ENCODE measurements around the gene CCDC47.
"Not testable (repeated sequence)": the region's sequence is repeated elsewhere in the genome, so short reads cannot be mapped to it uniquely, and the experiment has no call there.

The CCDC47 gene

DNA sequence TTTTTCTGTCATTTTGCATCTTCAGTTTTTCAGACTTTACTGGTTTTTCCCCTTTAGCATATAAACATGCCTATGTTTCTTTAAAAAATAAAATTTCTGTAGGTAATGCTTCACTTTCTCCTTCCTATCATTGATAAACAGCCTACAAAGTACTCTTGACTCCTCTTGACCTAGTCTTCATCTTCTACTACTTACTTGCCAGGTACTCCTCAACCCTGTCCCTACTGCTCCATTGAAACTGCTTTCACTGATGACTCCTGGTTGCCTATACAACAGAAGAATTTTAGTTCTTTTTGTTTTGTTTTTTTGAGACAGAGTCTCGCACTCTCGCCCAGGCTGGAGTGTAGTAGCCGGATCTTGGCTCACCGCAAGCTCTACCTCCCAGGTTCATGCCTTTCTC lies 7.5 kb upstream of the CCDC47 start:
- DNase-seq, result no peak

DNA sequence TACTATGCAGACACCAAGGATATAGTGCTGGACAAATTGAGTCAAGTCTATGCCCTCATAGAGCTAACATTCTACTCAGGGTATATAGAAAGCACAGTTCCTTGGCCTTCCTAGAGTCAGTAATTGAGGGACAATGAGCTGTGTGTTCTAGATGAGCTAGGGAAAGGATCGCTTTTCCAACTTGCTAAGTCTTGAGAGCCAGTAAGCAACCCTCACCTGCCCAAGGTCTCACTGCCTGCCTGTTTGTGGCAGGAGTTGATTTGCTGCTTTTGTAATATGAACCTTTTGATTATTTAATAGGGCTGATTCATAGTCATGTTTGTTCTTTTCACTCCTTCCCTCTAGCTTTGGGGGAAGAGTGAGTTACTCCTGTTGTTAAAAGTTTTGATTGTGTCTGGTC lies 7.1 kb upstream of the CCDC47 start:
- DNase-seq, result no peak

DNA sequence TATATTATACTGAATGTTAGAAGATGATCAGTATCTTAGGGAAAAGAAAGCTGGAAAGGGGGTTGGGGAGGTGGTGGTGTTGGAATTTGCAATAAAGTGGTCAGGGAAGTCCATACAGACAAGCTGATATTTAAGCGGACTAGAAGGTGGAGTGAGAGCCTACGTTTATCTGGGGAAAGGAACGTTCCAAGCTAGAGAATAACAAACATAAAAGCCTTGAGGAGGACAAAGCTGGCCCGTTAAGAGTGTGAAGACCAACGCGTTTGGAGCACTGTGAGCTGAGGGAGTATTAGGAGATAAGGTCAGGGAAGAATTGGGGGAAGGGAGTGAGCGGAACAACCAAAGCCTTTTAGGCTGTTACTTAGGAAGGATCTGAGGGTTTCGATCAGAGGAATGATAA lies 2.0 kb upstream of the CCDC47 start:
- DNase-seq, result no peak

DNA sequence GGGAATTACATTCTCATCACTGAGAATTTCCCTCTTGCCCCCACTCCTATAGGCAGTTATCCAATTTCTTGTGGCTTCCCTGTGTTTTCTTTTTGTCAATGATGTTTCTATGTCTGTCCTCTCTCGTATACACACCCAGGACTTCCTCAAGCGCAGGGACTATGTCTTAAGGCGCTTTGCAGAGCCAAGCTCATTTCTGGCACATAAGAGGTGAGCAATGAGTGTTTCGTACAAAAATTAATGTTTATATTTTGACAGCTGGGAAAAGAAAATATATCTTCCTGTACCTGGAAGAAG lies 1.5 kb upstream of the CCDC47 start:
- DNase-seq, result no peak

DNA sequence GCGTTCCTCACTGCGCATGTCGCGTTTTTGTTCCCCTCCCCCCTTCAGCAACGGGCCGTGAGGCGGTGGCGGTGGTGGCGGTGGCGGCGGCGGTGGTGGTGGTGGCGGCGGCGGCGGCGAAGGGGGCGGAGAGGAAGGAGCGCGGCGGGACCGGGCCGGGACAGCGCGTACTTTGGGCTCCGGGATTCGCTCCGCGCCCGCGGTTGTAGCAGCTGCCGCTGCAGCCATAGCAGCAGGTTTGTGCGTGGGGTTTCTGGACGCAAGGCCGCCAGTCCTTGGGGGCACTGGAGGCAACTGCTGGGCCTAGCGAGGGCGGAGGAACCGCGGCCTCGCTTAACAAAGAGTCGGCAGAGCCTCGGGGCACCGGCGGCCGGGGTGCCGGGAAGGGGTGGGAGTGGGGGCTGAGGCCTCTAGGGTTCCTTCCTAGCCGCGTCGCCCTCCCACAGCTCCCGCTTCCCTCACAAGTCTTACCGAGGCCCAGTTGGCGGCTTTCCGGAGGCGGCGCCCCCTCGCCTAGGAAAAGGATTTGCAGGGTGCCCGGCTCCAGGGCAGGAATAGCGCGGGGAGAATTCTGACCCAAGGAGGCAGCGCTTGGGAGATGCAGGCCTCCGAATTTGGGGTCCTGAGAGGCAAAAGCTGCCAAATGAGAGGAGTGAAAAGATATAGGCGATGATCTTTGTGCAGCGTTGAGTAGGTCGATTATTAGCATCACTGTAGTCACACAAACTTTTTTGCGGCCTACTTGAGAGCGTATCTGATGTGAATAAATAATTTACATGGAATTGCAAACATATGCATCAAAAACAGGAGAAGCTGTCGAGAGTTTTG lies 958 bp upstream of the CCDC47 start, which contains the start of gene DDX42:
Gene DDX42 (plus strand): TSS at position 30 of the 828 bp plus-strand sequence. CDS start 12,880 bp downstream, outside the sequence.
- no peak for DNase-seq

DNA sequence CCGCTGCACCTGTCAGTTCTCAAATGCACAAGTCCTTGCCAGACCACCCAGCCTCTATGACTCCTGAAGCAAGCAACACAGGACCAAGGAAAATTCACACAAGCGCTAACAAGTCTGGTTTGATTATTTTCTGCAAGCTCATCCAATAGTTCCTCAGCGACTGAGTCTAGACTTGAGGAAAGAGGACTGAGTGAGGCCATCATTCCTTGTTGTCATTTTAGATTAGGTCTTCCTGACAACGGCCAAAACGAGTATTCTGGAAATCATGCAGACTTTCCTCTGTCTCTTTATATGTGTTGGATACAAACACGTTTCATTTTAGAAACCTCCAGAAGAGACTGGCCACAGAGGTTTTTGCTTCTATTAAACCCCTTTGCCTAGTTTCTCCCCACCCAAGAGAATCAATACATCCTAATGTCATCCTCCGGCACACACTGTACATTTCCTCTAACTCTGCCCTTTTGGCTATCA lies 561 bp downstream of the CCDC47 start:
- no peak for DNase-seq

DNA sequence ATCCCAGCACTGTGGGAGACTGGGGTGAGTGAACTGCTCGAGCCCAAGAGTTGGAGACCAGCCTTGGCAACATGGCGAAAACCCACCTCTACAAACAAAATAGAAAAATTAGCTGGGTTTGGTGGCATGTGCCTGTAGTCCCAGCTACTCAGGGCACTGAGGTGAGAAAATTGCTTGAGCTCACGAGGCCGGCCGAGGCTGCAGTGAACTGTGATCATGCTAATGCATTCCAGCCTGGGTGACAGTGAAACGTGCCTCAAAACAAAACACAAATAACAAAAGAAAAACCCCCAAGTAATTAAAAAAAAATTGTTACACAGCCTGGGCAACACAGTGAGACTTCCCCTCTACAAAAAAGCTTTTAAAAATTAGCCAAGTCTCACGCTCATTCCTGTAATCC lies 5.0 kb downstream of the CCDC47 start:
- no peak for DNase-seq

DNA sequence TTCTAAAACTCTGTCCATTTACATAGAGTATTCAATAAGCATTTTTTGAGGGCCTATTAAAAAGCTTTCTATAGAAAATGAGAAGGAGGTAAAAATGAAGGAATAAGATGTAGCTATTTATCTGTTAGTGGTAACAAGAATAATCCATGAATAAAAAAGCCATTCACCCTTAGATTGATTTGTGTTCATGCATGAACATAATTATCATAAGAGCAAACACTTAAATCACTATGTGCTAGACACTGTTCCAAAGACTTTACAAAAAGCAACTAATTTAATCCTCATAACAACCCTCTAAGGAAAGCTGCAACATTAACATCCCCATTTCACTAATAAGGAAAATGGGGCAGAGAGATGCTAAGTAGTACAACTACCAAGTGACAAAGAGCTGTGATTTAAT lies 6.6 kb downstream of the CCDC47 start:
- no peak for DNase-seq

DNA sequence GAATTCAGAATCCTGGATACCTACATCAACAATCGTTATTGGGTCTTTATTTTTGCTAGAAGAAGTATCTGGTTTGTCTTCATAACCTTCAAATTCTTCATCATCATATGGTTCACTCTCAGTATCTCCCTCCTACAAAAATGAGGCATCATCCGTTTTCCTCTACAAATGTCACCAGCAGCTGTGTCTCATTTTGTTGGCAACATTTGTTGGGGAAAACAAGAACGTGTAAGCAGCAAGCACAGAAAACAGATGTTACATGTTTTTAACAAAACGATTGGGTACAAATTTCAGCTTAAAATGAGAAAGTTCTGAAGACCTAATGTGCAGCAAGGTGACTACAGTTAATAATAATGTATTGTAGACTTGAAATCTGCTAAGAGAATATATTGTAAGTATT lies 8.7 kb downstream of the CCDC47 start:
- DNase-seq, result no peak

DNA sequence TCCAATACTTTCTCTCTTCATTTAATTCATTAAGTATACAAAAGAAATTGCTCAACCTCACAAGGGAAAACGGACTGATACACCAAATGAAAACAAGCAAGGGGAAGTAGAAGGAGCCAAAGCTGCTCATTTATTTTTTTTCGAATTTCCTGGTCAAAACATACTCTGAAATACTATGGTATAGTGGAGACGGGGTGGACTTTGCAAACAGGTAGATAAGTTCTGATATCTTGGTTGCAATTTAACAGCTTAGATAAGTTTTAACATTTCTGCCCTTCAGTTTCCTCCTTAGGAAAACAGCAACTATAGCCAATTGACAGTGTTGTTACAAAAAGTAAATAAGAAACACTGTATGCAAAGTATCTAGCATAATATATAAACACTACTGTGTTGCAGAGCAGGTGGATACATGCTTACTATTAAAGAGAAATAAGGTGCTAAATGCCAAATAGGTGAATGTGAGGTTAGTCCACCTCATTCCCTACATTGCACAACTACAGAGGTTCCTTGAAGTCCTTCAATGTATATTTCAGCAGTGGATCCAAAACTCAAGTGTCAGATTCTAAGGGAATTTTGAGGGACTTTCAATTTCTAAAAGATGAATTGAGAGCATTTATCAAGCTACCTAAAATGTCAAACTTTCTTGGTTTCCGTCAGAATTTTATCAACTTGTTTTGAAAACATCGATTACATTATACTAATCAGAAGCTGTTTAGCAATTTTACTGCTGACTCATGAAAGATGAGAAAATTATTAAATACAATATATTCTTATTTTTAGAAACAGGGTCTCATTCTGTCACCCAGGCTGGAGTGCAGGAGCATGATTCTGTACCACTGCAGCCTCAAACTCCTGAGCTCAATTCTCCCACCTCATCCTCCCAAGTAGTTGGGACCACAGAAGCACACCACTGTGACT lies 11.0 kb downstream of the CCDC47 start:
- no peak for DNase-seq

DNA sequence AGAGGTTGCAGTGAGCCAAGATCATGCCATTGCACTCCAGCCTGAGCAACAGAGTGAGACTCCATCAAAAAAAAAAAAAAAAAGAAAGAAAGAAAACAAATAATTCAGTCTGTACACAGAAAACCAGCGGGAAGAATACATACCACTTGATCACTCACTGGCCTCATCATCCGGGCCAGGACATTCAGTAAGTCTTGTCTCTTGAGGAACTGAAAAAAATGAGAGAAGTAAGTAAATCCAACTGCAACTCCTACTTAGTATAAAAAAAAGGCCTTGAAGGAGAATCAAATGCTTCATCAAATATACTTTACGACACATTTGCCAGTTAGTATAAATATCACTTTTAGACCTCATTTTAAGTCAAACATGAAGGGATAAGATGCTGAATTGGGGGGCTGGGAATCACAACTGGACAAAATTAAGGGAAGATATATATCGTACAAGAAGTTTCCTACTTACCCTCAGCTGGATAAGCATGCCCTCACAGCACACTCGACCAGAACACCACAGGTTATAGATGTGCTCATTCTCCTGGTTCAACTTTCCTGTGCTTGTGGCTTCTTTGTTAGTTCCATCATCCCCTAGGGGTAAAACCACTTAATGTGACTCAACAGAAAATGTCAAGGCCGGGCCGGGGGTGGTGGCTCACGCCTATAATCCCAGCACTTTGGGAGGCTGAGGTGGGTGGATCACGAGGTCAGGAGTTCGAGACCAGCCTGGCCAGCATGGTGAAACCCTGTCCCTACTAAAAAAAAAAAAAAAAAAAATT lies 12.4 kb downstream of the CCDC47 start:
- DNase-seq, result no peak

DNA sequence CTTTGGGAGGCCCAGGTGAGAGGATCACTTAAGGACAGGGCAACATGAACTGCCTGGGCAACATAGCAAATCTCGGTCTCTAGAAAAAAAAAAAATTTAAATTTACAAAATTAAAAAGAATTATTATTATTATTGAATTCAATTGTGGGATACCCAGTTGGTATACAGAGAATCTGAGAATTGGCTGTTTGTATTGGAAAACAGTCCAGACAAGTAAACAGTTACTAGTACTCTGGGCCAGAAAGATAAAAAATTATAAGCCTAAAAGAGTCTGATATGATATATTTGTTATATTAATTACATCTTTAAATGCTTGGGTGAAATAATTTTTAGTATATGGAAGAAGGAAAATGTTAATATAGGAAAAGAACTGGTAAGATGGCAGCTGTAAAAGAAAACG lies 15.0 kb downstream of the CCDC47 start:
- DNase-seq, result no peak

DNA sequence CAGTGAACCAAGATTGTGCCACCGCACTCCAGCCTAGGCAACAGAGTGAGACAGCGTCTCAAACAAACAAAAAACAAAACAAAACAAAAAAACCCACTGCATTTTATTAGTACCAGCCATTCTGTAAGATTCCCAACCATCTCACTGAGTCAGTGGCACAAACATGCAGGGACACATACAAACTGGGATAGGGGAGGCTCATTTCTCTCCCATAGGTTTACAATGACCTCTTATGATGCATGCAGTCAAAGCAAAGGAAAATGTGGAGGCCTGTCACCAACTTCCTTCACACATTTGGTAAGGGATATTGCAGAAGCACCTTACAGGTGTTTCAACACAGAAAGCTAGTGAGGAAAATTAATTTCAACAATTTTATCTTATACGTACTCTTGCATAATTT lies 19.4 kb downstream of the CCDC47 start:
- DNase-seq, result no peak

DNA sequence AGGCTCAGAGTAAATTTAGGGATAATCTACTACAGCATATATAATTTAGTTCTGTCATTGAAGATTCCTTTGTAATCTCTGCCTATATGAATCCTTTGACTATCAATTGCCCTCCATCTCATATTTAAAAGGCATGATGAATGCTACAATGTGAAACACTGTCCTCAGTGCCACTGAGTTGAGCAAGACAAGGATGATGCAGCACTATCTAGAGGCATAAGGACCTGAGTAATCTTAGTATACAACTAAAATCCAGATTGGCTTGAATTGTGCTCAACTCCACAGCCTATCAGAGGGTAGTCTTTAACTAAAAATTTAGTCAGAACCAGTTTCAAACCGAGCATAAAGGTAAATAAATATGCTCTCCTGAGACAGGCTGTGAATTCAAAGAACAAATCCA lies 20.2 kb downstream of the CCDC47 start:
- no peak for DNase-seq

DNA sequence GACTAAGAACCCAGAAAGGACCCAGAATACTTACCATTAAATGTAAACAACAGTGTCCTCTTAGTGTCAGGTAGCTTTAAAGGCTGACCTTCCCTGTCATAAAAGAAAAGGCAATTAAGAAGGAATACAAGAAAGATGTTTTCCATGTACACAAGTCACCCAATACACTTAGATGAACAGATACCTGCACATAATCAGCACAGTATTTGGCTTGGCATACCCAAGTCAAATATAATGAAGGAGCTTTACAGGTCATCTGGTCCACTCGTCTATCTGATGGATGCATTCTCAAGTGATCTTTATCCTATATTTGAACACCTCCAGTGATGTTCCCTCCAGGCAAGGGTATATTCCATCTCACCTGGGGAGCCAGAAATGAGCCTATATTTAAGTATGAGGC lies 20.7 kb downstream of the CCDC47 start:
- DNase-seq, result no peak

DNA sequence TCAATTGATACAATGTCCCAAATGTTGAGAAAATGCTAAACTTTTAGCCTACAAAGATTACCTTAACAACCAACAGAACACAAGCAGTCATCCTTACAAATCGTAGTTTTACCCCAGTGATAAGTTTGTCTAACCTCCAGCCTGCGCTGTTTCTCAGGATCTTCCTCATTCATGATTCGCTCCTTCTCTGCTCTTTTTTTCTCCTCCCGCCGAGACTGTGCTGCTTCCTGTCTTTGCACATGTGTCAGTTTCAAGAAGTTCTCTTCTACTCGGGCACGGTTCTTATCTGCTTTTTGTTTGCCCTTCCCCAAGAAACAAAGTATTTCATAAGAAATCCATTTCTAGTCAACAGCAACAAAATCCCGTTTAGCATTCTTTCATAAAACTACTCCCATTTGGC lies 21.6 kb downstream of the CCDC47 start:
- DNase-seq, result no peak

DNA sequence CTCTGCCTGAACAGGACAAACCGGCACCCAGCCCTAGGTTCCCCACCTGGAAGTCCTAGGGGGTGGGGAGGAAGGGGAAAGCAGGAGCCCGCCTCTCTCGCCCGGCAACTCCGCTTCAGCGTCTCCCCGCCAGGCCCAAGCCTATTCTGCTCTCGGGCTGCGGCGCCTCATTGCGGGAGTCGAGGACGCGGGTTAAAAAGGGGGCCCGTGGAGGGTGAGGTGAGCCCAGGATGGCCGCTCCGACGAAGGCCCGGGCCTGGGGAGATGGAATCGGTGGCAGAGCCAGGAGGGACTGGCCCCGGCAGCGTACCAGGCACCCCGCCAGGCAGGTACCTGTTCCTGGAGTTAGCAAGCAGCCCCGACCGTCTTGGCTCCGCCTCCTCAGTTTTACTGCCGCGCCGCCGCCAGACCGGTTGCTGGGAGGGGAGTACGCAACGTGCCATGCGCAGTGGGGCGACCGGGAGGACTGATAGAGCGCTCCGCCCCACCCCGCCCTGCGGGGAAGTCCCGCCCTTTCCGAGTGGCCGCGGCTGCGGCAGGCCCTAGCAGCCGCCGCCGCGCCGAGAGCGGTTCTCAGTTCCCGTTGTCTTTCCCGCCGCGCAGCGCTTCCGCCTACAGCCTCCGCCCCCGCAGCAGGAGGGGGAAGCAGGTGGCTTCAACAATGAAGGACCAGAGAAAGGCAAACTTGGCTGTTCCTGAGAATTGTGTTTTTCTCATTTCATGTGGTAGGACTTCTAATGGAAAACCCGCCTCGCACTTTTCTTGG lies 31.8 kb downstream of the CCDC47 start, which contains the start of gene STRADA:
Gene STRADA (minus strand): TSS at position 392 of the 766 bp plus-strand sequence. CDS start 13,430 bp downstream, outside the sequence.
- peak; percentile 99 for DNase-seq

DNA sequence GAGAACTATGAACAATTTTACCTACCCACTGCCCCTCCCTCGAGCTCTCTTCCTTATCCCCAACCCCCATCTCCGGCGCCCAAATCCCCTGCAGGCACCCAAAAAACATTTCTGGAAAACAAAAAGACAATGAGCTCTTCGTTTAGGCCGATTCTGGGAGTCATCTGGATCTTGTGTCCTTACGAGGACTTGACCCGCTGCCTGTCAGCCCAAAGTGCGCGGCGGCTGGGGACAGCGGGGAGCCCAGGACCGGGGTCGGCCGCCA lies 32.3 kb downstream of the CCDC47 start:
- no peak for DNase-seq

DNA sequence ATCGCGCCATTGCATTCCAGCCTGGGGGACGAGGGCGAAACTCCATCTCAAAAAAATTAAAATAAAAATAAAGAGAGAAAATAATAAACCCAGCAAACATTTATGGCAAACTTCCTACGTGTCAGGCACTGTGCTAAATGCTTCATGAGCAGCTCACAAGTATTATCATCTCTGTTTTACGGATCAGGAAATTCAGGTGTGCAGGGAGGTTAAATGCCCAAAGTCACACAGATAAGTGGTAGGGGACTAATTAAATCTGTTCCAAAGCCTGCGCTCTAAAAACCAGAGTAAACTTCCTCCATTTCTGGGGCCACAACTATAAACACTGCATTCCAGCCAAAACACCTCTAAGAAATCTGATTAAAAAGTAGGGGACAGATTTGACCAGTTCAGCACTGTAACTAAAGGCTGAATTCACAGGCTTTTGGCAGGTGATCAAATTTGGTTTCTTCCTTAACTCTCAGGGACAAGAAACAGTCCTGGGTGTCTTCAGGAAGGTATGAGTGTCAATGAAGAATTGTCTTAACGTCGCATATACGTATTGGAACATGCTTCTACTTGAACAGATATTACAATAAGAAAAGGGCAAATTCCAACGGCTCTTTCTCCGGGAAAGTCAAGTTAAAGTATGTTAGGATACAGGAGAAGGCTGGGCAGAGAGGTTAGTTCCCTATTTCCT lies 32.8 kb downstream of the CCDC47 start:
- DNase-seq, result no peak

DNA sequence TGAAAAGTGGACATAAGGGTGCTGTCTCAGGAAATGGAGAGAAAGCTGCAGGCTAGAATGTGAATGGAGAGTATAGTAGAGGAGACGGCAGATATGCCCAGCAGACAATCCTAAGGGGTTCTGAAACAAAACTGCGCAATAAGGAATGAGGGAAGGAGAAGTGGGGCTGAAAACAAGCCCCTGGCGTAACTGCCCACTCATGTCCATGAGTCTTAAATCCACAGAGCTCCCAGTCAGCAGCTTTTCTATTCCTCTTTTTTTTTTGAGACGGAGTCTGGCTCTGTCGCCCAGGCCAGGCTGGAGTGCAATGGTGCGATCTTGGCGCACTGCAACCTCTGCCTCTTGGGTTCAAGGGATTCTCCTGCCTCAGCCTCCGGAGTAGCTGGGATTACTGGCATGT lies 37.7 kb downstream of the CCDC47 start:
- DNase-seq, result no peak

DNA sequence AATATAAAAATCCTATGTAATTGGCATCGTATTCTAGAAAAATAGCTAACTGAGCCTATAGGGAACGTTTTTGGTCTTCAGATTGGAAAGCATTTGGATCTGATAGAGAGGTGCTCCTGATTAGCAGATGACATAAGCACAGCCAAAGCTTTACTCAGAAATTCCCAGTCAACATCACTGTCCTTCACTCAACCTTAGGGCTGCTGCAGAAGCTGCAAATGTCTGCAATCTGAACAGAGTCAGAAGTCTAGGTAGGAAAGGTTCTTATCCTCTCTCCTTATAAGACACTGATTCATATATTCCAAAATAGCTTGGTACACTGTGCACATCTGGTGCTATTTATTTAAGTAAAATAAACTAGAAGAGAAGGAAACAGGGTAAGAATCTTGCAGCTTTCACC lies 51.0 kb downstream of the CCDC47 start:
- DNase-seq, result no peak

DNA sequence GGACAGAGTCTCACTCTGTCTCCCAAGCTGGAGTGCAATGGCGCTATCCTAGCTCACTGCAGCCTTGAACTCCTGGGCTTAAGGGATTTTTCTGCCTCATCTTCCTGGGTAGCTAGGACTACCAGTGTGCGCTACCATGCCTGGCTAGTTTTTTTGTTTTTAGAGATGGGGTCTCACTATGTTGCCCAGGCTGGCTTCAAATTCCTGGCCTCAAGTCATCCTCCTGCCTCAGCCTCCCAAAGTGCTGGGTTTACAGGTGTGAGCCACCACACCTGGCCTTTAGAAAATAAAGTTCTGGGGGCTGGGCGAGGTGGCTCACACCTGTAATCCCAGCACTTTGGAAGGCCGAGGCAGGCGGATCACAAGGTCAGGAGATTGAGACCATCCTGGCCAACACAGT lies 53.2 kb downstream of the CCDC47 start:
- not testable (repeated sequence) for DNase-seq

Data from NCI-H345 (cell line).